KMS-11 (cell line): ENCODE data around the gene ZIC5.

Source experiments
- H2AFZ ChIP-seq: fragments of 200-600 bp; sonication (generic); 2 replicates; pipeline ENCODE4 v1.6.1; 2016; ENCODE audit warnings: antibody characterized with exemption, mixed run types, low read depth
- H3K27ac ChIP-seq: fragments of 200-600 bp; sonication (generic); 2 replicates; pipeline ENCODE4 v1.6.1; 2016; ENCODE audit warnings: mild to moderate bottlenecking, mixed run types
- H3K27me3 ChIP-seq: fragments of 200-600 bp; sonication (generic); 2 replicates; pipeline ENCODE4 v1.6.1; 2017; ENCODE audit warnings: mild to moderate bottlenecking, low read depth, mixed run types, moderate library complexity; ENCODE audit not compliant: insufficient read depth
- H3K36me3 ChIP-seq: fragments of 200-600 bp; sonication (generic); 2 replicates; pipeline ENCODE4 v1.6.1; 2017; ENCODE audit warnings: mild to moderate bottlenecking, mixed run types; ENCODE audit not compliant: insufficient read depth
- H3K4me1 ChIP-seq: fragments of 200-600 bp; sonication (generic); 2 replicates; pipeline ENCODE4 v1.6.1; 2016; ENCODE audit warnings: mild to moderate bottlenecking, low read depth, mixed run types; ENCODE audit not compliant: poor library complexity, severe bottlenecking
- H3K4me2 ChIP-seq: fragments of 200-600 bp; sonication (generic); 2 replicates; pipeline ENCODE4 v1.7.0; 2016; ENCODE audit warnings: mild to moderate bottlenecking, mixed run types
- H3K4me3 ChIP-seq: fragments of 200-600 bp; sonication (generic); IDR thresholded peaks from 2 replicates; pipeline ENCODE4 v1.6.1; 2017; ENCODE audit warnings: low read depth, low read length, mixed read lengths; ENCODE audit not compliant: insufficient read depth
- H3K79me2 ChIP-seq: fragments of 200-600 bp; sonication (generic); 2 replicates; pipeline ENCODE4 v1.6.1; 2016; ENCODE audit warnings: low read depth, mixed run types; ENCODE audit not compliant: insufficient read depth
- H3K9ac ChIP-seq: fragments of 200-600 bp; sonication (generic); 2 replicates; pipeline ENCODE4 v1.6.1; 2016; ENCODE audit warnings: mild to moderate bottlenecking, mixed run types
- H4K20me1 ChIP-seq: fragments of 200-600 bp; sonication (generic); 2 replicates; pipeline ENCODE4 v1.6.1; 2016; ENCODE audit warnings: mild to moderate bottlenecking, mixed run types; ENCODE audit not compliant: insufficient read depth
- TF ChIP-seq, protein P1 (sequence below): fragments of 200-600 bp; sonication (generic); conservative IDR thresholded peaks from 2 replicates; pipeline ENCODE4 v1.6.1; 2017; ENCODE audit warnings: low read depth, mild to moderate bottlenecking, antibody characterized with exemption, low read length, moderate library complexity, mixed read lengths

The ZIC5 gene

DNA sequence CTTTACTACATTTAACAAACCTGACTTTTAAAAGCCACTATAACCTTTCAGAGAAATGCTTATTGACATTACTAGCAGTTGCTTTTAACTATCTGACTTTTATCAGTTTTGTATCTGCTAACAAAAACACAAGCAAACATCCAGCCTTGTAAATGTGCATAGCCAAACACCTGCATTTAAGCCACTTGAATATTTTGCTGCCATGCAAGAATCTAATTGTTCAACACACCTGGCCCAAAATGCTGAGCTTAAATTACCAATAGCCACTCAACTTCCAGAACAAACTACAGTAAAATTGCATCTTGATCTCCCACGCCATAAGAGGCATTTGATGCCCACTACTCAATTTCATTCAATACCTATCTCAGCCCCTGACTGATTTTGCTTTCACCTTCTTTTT lies 9.3 kb downstream of the ZIC5 start:
- no peaks in the 10 kb centered on the region for H3K79me2 ChIP-seq
- no peaks in the 10 kb centered on the region for H3K4me1 ChIP-seq
- H3K27ac ChIP-seq, result no peak overlapping the region
- no peak overlapping the region for H3K4me3 ChIP-seq
- H2AFZ ChIP-seq, result no peak overlapping the region
- H4K20me1 ChIP-seq, result no peaks in the 10 kb centered on the region
- H3K9ac ChIP-seq, result no peak overlapping the region
- H3K4me2 ChIP-seq, result no peak overlapping the region
- H3K27me3 ChIP-seq, result no peaks in the 10 kb centered on the region
- TF ChIP-seq, protein P1, sequence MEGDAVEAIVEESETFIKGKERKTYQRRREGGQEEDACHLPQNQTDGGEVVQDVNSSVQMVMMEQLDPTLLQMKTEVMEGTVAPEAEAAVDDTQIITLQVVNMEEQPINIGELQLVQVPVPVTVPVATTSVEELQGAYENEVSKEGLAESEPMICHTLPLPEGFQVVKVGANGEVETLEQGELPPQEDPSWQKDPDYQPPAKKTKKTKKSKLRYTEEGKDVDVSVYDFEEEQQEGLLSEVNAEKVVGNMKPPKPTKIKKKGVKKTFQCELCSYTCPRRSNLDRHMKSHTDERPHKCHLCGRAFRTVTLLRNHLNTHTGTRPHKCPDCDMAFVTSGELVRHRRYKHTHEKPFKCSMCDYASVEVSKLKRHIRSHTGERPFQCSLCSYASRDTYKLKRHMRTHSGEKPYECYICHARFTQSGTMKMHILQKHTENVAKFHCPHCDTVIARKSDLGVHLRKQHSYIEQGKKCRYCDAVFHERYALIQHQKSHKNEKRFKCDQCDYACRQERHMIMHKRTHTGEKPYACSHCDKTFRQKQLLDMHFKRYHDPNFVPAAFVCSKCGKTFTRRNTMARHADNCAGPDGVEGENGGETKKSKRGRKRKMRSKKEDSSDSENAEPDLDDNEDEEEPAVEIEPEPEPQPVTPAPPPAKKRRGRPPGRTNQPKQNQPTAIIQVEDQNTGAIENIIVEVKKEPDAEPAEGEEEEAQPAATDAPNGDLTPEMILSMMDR, result no peak
- H3K36me3 ChIP-seq, result no peaks in the 10 kb centered on the region

DNA sequence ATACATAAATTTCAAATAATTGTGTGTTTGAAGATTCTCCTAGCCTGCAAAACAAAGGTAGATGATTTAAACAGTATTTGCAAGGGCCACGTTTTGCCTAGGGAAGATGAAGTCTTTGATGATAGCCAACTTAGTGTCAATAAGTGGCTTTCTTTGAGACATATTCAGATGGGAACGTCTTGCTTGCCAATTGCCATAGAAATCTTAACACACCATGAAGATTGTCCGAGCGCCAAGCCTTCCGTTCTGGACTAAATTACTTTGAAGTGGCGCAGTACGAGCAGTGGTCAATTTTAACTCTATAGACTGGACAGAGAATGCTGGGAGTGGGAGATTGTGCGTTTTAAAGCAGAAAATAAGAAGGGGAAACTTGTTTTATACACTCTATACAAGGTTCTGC lies 9.9 kb downstream of the ZIC5 start:
- no peaks in the 10 kb centered on the region for H3K36me3 ChIP-seq
- H2AFZ ChIP-seq, result no peak overlapping the region
- H3K4me3 ChIP-seq, result no peak overlapping the region
- TF ChIP-seq, protein P1, result no peak
- no peak overlapping the region for H3K27ac ChIP-seq
- no peaks in the 10 kb centered on the region for H3K79me2 ChIP-seq
- no peaks in the 10 kb centered on the region for H3K4me1 ChIP-seq
- H4K20me1 ChIP-seq, result no peaks in the 10 kb centered on the region
- H3K9ac ChIP-seq, result no peak overlapping the region
- no peaks in the 10 kb centered on the region for H3K27me3 ChIP-seq
- H3K4me2 ChIP-seq, result no peak overlapping the region

DNA sequence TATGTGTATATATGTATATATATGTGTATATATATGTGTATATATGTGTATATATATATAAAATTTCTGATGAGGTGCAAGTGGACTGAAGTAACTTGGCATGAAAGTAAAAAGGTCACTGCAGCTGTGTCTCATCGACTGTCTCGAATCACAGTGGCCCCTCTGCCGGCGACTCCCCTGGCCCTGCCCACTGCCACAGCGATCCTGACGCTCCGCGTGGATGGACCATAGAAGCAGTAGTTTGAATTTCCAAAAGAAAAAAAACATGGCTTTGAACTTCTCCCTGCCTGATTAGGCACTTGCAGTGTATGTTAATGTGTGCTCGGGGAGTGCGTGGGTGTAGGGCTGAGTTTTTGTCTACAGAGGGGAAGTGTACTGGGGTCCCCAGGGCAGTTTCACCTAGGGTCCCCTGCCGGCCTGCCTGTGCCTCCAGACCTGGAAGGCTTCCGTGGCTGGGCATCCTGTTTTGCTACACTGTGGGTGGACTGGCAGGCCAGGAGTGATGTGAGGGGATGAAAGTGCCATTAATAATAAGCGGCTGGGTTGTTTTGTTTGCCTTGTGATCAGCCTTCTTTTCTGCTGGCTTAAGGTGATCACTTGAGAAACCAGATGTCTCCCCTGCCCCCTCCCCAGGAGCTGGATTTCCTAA lies 10.8 kb downstream of the ZIC5 start:
- no peak overlapping the region for H3K4me3 ChIP-seq
- no peaks in the 10 kb centered on the region for H3K36me3 ChIP-seq
- no peaks in the 10 kb centered on the region for H3K79me2 ChIP-seq
- H3K4me2 ChIP-seq, result no peak overlapping the region
- no peaks in the 10 kb centered on the region for H3K4me1 ChIP-seq
- TF ChIP-seq, protein P1, result no peak
- no peaks in the 10 kb centered on the region for H3K27me3 ChIP-seq
- no peak overlapping the region for H3K27ac ChIP-seq
- H4K20me1 ChIP-seq, result no peaks in the 10 kb centered on the region
- no peak overlapping the region for H2AFZ ChIP-seq
- H3K9ac ChIP-seq, result no peak overlapping the region

DNA sequence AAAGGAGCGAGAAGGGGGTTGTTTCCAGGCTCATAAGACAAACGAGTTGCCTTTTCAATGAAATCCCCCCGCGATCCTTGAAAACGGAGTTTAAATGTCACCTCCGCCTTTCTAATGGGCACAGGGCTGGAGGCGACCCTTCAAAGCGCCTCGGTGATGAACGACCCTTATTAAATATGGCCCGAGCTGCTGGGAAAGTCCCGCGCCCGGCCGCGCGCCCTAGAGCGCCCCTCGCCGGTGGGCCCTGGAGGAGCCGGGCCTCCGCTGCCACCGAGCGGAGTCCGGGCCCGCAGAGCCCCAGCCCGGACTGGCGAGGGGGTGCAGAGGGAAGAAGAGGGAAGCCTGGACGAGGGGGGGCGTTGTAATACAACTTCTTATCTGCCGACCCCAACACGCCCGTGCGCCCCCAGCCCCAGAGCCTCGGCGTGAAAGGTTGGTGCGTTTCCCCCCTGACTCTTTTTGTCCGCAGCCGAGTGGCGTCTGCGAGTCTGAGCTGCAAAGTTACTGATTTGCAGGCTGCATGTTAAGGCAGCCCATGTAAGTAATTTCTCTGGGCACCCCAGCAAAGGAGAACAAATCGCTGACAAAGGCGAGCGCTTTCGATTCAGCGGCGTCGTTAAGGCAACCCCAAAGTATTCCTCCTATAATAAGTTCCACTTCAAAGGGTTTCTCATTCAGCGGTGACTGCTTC lies 11.9 kb downstream of the ZIC5 start:
- no peaks in the 10 kb centered on the region for H3K27me3 ChIP-seq
- no peak overlapping the region for H3K9ac ChIP-seq
- H4K20me1 ChIP-seq, result no peaks in the 10 kb centered on the region
- no peaks in the 10 kb centered on the region for H3K79me2 ChIP-seq
- H3K4me1 ChIP-seq, result no peaks in the 10 kb centered on the region
- H3K4me2 ChIP-seq, result no peak overlapping the region
- no peaks in the 10 kb centered on the region for H3K36me3 ChIP-seq
- TF ChIP-seq, protein P1, result no peak
- H2AFZ ChIP-seq, result no peak overlapping the region
- H3K4me3 ChIP-seq, result no peak overlapping the region
- H3K27ac ChIP-seq, result no peak overlapping the region
